Activated naive CD4-positive, alpha-beta T cell treated with anti-CD3 and anti-CD28 coated beads, Interleukin-2, amount 50 U/mL, for 24 hours (primary cell): ENCODE measurements around the gene DVL1.

Experiments used
- H3K27ac Mint-ChIP-seq: one replicate; pipeline ENCODE4 v1.8.0; 2021; ENCODE audit warnings: mild to moderate bottlenecking, mixed read lengths
- H3K27me3 Mint-ChIP-seq: one replicate; pipeline ENCODE4 v1.8.0; 2021; ENCODE audit warnings: mixed read lengths
- H3K36me3 Mint-ChIP-seq: one replicate; pipeline ENCODE4 v1.8.0; 2021; ENCODE audit warnings: mixed read lengths
- H3K4me1 Mint-ChIP-seq: one replicate; pipeline ENCODE4 v1.8.0; 2021; ENCODE audit warnings: mixed read lengths
- H3K4me3 Mint-ChIP-seq: one replicate; pipeline ENCODE4 v1.8.0; 2021; ENCODE audit warnings: mild to moderate bottlenecking, mixed read lengths
- H3K9me3 Mint-ChIP-seq: one replicate; pipeline ENCODE4 v1.8.0; 2021; ENCODE audit warnings: mixed read lengths

Gene DVL1

GRCh38 chr1:1340791-1341548 lies 8.2 kb downstream of the DVL1 start:
- Mint-ChIP-seq H3K27ac (no peak overlapping the region), H3K4me3 (no peak overlapping the region), H3K27me3 (no peaks in the 10 kb centered on the region), H3K9me3 (no peaks in the 10 kb centered on the region), H3K36me3 (no peaks in the 10 kb centered on the region), H3K4me1 (no peaks in the 10 kb centered on the region)

- Mint-ChIP-seq H3K9me3 (no peaks in the 10 kb centered on the region), H3K4me3 (no peak overlapping the region), H3K4me1 (no peaks in the 10 kb centered on the region), H3K27ac (no peak overlapping the region), H3K27me3 (no peaks in the 10 kb centered on the region), H3K36me3 (no peaks in the 10 kb centered on the region)
Measured at GRCh38 chr1:1340185-1340584, 9.0 kb downstream of the DVL1 start.

- Mint-ChIP-seq H3K9me3 (no peaks in the 10 kb centered on the region), H3K27ac (no peak overlapping the region), H3K36me3 (no peaks in the 10 kb centered on the region), H3K4me3 (no peak overlapping the region), H3K27me3 (no peaks in the 10 kb centered on the region), H3K4me1 (no peaks in the 10 kb centered on the region)
Measured at GRCh38 chr1:1338278-1338677, 10.9 kb downstream of the DVL1 start.

GRCh38 chr1:1337793-1338147 lies 11.4 kb downstream of the DVL1 start:
- H3K27me3 Mint-ChIP-seq = no peaks in the 10 kb centered on the region
- H3K4me3 Mint-ChIP-seq = no peak overlapping the region
- no peaks in the 10 kb centered on the region for H3K4me1 Mint-ChIP-seq
- no peak overlapping the region for H3K27ac Mint-ChIP-seq
- no peaks in the 10 kb centered on the region for H3K9me3 Mint-ChIP-seq
- no peaks in the 10 kb centered on the region for H3K36me3 Mint-ChIP-seq

GRCh38 chr1:1336931-1337792 lies 12.1 kb downstream of the DVL1 start:
- no peaks in the 10 kb centered on the region for H3K9me3 Mint-ChIP-seq
- no peaks in the 10 kb centered on the region for H3K36me3 Mint-ChIP-seq
- no peak overlapping the region for H3K4me3 Mint-ChIP-seq
- no peaks in the 10 kb centered on the region for H3K4me1 Mint-ChIP-seq
- H3K27ac Mint-ChIP-seq = no peak overlapping the region
- H3K27me3 Mint-ChIP-seq = no peaks in the 10 kb centered on the region

GRCh38 chr1:1336446-1336845 lies 12.8 kb downstream of the DVL1 start:
- Mint-ChIP-seq H3K27me3 (no peaks in the 10 kb centered on the region), H3K27ac (no peak overlapping the region), H3K36me3 (no peaks in the 10 kb centered on the region), H3K9me3 (no peaks in the 10 kb centered on the region), H3K4me1 (no peaks in the 10 kb centered on the region), H3K4me3 (no peak overlapping the region)

- H3K4me1 Mint-ChIP-seq = no peaks in the 10 kb centered on the region
- no peak overlapping the region for H3K4me3 Mint-ChIP-seq
- no peak overlapping the region for H3K27ac Mint-ChIP-seq
- H3K9me3 Mint-ChIP-seq = no peaks in the 10 kb centered on the region
- no peaks in the 10 kb centered on the region for H3K27me3 Mint-ChIP-seq
- H3K36me3 Mint-ChIP-seq = no peaks in the 10 kb centered on the region
Measured at GRCh38 chr1:1335792-1336248, 13.4 kb downstream of the DVL1 start.

GRCh38 chr1:1335283-1335682 lies 13.9 kb downstream of the DVL1 start:
- no peak overlapping the region for H3K4me3 Mint-ChIP-seq

GRCh38 chr1:1334835-1335234 lies 14.4 kb downstream of the DVL1 start:
- H3K4me3 Mint-ChIP-seq = no peak overlapping the region
- H3K4me1 Mint-ChIP-seq = no peaks in the 10 kb centered on the region
- H3K36me3 Mint-ChIP-seq = no peaks in the 10 kb centered on the region
- no peaks in the 10 kb centered on the region for H3K27me3 Mint-ChIP-seq
- no peak overlapping the region for H3K27ac Mint-ChIP-seq
- H3K9me3 Mint-ChIP-seq = no peaks in the 10 kb centered on the region

More at GRCh38 chr1:1335283-1335682, 13.9 kb downstream of the DVL1 start:
- no peaks in the 10 kb centered on the region for H3K36me3 Mint-ChIP-seq
- no peaks in the 10 kb centered on the region for H3K4me1 Mint-ChIP-seq
- no peak overlapping the region for H3K27ac Mint-ChIP-seq
- no peaks in the 10 kb centered on the region for H3K27me3 Mint-ChIP-seq
- no peaks in the 10 kb centered on the region for H3K9me3 Mint-ChIP-seq

- Mint-ChIP-seq H3K36me3 (no peaks in the 10 kb centered on the region), H3K27ac (no peak overlapping the region), H3K9me3 (no peaks in the 10 kb centered on the region), H3K27me3 (no peaks in the 10 kb centered on the region), H3K4me1 (no peaks in the 10 kb centered on the region), H3K4me3 (no peak overlapping the region)
Measured at GRCh38 chr1:1333551-1334241, 15.5 kb downstream of the DVL1 start.

GRCh38 chr1:1332774-1333480 lies 16.3 kb downstream of the DVL1 start:
- H3K36me3 Mint-ChIP-seq = no peaks in the 10 kb centered on the region
- no peaks in the 10 kb centered on the region for H3K4me1 Mint-ChIP-seq
- H3K9me3 Mint-ChIP-seq = no peaks in the 10 kb centered on the region
- H3K27ac Mint-ChIP-seq = no peak overlapping the region
- no peaks in the 10 kb centered on the region for H3K27me3 Mint-ChIP-seq
- no peak overlapping the region for H3K4me3 Mint-ChIP-seq

GRCh38 chr1:1332031-1332755 lies 17.0 kb downstream of the DVL1 start:
- no peaks in the 10 kb centered on the region for H3K27me3 Mint-ChIP-seq
- H3K27ac Mint-ChIP-seq = no peak overlapping the region
- no peak overlapping the region for H3K4me3 Mint-ChIP-seq
- H3K9me3 Mint-ChIP-seq = no peaks in the 10 kb centered on the region
- H3K36me3 Mint-ChIP-seq = no peaks in the 10 kb centered on the region
- no peaks in the 10 kb centered on the region for H3K4me1 Mint-ChIP-seq

- H3K9me3 Mint-ChIP-seq = no peaks in the 10 kb centered on the region
Measured at GRCh38 chr1:1331068-1331965, 17.9 kb downstream of the DVL1 start, which contains the start of gene TAS1R3. Gene TAS1R3, plus strand, starts transcription at chr1:1331280. Its CDS starts 66 bp downstream, at chr1:1331346.

More at GRCh38 chr1:1331068-1331965, 17.9 kb downstream of the DVL1 start, which contains the start of gene TAS1R3:
- Mint-ChIP-seq H3K27me3 (no peaks in the 10 kb centered on the region), H3K4me3 (no peak within 1 kb of the TSS), H3K4me1 (peaks cover 1% of the 10 kb centered on the region), H3K27ac (no peak within 1 kb of the TSS), H3K36me3 (no peaks in the 10 kb centered on the region)
